GM12873 (cell line): ENCODE measurements around the gene WDR93.

ENCODE experiments used
- CTCF ChIP-seq: IDR thresholded peaks from 2 replicates; pipeline ENCODE4 v1.5.1; 2012; ENCODE audit warnings: low read depth, mild to moderate bottlenecking, moderate library complexity, low read length, control low read depth; ENCODE audit not compliant: insufficient read depth; ENCODE audit errors: missing control alignments

Gene WDR93

GRCh38 chr15:89675606-89676005 lies 15.0 kb upstream of the WDR93 start:
- no peak for TF ChIP-seq CTCF

GRCh38 chr15:89677381-89677780 lies 13.2 kb upstream of the WDR93 start:
- no peak for TF ChIP-seq CTCF

GRCh38 chr15:89679212-89679611 lies 11.4 kb upstream of the WDR93 start, which contains the start of gene PLIN1:
TSS of gene PLIN1 (minus strand) at chr15:89679367. CDS start at chr15:89677489, 1,878 bp downstream.
- TF ChIP-seq CTCF, result no peak

- TF ChIP-seq CTCF, result no peak
These were observed 10.2 kb upstream of the WDR93 start for GRCh38 chr15:89680282-89680873.

GRCh38 chr15:89681146-89681545 lies 9.5 kb upstream of the WDR93 start:
- no peak for TF ChIP-seq CTCF

- no peak for TF ChIP-seq CTCF
These were observed 4.6 kb upstream of the WDR93 start for GRCh38 chr15:89685995-89686394.

- no peak for TF ChIP-seq CTCF
These were observed 4.1 kb upstream of the WDR93 start for GRCh38 chr15:89686522-89686921.
